ENCODE measurements around the gene SZT2. TPM values are rescaled to one million over a fixed set of nuclear protein-coding genes. Genes with fewer than 3 reads are reported as not detected.
"Not testable (repeated sequence)": the region's sequence is repeated elsewhere in the genome, so short reads cannot be mapped to it uniquely, and the experiment has no call there.

The SZT2 gene
- polyA plus RNA-seq, 10 donors, result 10.1 to 22.0 (median 13.6) TPM

DNA sequence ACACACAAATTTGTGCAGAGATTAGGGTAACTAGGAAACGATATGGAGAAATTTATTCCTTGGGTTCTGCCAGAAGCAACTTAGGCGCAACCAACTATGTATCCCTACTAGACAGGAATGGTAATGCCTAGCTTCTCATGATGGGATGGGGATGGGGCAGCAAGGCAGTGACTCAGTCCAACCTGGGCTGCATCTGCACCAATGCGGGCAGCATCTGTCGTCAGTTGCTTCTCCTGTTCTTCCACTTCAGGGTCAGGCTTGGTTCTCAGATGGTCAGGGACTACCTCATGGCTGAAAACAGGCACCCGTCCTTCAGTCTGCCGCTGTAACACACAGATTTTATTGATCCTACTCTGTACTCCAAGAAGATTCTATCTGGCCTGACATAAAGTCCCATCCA lies 3.0 kb upstream of the SZT2 start:
- DNase-seq, result no peak

DNA sequence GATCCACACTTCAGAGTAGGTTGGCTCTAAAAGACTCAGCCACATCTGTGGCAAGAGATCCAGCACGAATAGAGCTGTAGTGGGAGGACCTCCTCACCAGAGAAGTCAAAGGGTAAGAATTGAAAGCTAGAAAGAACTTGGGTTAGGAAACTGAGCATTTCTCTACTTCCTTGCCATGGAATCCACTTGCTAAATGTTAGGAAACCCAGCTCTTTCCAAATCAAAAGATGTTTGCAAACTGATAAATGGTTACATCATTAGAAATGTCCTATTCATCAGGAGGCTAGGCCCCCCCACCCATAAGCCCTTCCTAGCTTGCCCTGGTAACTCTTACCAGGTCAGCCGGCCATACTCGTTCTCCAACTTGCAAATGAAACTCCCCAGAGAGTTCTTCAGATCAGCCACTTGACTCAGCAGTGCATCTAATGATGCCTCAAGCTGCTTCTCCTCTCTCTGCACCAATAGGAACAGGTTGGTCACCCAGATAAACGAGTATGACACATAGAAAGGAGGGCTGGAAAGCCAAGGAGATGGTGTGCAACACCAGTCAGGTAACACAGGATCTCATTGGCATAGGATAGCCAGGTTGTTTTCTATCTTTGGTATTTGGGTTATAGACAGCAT lies 1.6 kb upstream of the SZT2 start:
- DNase-seq, result no peak

DNA sequence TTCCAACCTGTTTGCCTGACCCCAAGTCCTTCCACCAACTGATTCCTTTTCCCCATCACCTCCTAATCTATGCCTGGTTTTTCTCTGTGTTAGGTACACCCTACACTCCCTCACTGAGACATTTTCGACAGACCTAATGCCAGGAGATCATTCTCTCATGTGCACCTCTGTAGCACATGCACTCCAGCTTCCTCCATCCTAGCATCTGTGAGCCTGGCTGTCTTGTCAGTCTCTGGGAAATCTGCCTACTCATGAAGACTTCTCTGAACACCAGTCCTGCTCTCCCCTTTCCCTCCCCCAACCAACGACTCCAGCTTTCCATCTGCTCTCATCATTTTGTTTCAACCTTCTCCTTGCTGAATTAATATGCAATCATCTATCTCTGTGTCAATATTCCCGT lies 1.1 kb upstream of the SZT2 start:
- DNase-seq, result no peak

GRCh38 chr1:43392702-43393101 lies 3.0 kb downstream of the SZT2 start:
- no peak for DNase-seq

- DNase-seq, result no peak
These were observed 5.8 kb downstream of the SZT2 start for GRCh38 chr1:43395523-43395922.

GRCh38 chr1:43396059-43396458 lies 6.4 kb downstream of the SZT2 start:
- DNase-seq, result no peak

DNA sequence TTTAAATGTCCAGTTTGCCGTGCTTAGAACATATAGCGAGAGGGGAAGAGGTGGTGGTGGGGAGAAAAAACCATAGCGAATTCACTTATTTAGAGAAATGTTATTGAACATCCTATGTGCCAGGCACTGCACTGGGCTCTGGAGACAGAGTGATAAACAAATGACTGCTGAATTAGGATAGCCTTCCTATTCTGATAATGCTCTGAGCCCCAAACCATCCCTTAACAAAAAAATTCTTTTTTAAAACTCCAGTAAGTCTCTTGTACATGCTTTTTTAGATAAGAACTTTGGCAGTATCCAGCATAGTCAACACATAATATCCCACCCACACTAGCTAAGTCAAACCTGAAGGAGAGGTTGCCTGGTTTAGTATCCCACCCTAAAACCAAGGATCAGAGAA lies 8.5 kb downstream of the SZT2 start:
- no peak for DNase-seq

DNA sequence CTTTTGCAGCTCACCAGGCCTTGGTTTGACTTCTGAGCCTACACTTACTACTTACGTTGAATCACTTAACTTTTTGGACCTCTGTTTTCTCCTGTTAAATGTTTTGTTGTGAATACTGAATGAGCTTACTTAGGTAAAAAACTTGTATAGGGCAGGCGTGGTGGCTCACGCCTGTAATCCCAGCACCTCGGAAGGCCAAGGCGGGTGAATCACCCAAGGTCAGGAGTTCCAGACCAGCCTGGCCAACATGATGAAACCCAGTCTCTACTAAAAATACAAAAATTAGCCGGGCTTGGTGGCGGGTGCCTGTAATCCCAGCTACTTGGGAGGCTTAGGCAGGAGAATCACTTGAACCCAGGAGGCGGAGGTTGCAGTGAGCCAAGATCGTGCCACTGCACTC lies 10.7 kb downstream of the SZT2 start:
- not testable (repeated sequence) for DNase-seq

GRCh38 chr1:43402089-43402865 lies 12.6 kb downstream of the SZT2 start:
- DNase-seq, result no peak

GRCh38 chr1:43404353-43404752 lies 14.7 kb downstream of the SZT2 start:
- DNase-seq, result no peak

DNA sequence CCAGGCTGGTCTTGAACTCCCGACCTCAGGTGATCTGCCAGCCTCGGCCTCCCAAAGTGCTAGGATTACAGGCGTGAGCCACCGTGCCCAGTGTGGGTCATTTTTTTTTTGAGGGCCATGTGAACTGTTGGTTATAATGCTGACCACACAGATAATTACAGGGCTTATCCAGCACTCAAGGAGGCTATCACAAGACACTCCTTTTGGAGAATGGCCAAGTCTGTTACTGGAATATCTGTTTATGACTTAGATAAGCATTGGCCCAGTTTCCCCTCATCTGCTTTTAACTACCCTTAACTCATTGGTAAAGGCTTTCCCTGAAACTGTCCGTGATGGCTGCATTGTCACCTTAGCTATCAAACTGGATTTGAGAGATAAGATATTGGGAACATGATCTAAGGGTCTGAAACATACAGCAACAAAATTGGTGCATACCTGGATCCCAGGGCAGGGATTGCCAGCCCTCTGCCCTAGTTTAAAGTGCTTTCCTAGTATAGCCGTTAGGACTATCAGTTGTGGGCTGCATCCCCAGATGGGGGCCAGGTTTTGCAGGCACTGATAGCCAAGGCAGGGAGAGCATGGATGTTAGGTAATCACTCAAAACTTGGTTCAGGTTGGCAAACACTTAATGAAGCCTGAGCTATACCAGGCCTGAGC lies 15.6 kb downstream of the SZT2 start:
- DNase-seq, result no peak

GRCh38 chr1:43405876-43406234 lies 16.2 kb downstream of the SZT2 start:
- no peak for DNase-seq

- no peak for DNase-seq
These were observed 20.9 kb downstream of the SZT2 start for GRCh38 chr1:43410571-43410970.

GRCh38 chr1:43413426-43413825 lies 23.7 kb downstream of the SZT2 start:
- not testable (repeated sequence) for DNase-seq

- DNase-seq, result peak; percentile 31 to 56 (median 42)
These were observed 25.0 kb downstream of the SZT2 start for GRCh38 chr1:43414634-43415223.

- DNase-seq, result no peak
These were observed 26.2 kb downstream of the SZT2 start for GRCh38 chr1:43415901-43416300.

DNA sequence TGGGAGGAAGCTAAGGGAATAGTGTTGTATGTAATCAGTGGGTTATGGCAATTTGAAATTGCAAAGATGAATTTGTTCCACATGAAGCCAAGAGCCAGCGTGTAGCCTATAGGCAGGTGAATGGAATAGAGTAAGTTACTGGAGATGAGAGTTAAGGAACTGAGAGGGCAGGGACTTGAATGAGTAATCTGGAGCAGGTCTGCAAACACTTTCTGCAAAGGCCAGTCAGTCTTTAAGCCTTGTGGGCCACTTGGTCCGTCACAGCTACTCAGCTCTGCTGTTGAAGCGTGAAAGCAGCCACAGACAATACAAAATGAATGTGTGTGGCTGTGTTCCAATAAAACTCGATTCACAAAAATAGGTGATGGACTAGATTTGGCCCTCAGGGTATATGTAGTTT lies 29.2 kb downstream of the SZT2 start:
- no peak for DNase-seq

GRCh38 chr1:43419627-43420425 lies 30.1 kb downstream of the SZT2 start:
- no peak for DNase-seq

GRCh38 chr1:43420874-43421273 lies 31.2 kb downstream of the SZT2 start:
- no peak for DNase-seq

DNA sequence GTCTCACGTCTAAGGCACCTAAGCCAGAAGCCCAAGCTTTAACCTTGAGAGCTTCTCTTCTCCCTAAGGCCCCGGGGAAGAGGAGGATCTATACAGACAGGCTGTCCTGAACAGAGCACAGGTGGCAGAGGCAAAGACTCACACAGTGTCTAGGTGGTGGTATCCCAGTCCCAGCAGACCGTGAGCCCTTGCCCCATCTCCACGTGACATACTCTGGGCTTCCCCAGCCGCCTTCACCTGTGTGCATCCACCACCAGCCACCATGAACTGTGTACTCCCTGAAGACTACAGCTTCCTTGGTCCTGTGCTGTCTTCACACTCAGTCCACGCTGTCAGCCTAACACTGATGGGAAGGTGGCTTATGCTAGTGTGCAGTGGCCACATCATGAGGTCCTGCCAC lies 31.7 kb downstream of the SZT2 start:
- DNase-seq, result no peak

DNA sequence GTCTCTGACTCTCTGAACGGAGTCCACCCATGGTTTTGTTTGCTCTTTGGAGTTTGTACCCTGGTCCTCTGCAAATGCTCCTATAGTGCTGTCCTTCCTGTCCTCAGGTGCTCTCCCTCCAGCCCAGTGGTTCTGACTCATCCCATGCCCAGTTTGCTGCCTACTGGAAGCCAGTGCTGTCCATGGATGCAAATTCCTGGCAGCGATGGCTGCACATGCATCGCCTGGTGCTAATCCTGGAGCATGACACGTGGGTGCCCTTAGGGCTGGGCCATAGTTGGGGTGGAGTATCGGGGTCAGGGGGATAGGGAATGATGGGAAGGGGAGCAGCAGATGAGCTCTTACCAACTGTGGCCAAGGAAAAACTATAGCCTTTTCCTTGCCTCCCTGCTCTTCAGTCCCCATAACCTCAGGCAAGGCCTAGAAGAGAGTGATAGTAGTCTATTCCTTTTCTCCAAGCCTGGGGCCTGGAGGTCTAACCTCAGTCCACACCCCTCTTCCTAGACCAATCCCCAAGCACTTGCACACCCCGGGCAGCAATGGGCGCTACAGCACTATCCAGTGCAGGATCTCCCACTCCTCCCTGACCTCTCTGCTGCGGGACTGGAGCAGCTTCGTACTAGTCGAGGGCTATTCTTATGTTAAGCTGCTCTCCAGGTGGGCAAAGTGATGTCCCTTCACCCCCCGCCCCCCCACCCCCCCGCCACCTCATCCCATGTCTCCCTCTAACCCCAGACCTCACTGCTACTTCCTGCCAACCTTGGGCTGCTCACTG lies 32.5 kb downstream of the SZT2 start:
- no peak for DNase-seq

Data from muscle of back (tissue), 11 donors.